ENCODE results near the gene SBF2. TPM values are rescaled to one million over a fixed set of nuclear protein-coding genes. Genes with fewer than 3 reads are reported as not detected.

Gene SBF2
- total and polyA plus RNA-seq, 2 donors (not counting 3 experiments of a cell fraction or from before 2014, with no cell fraction given): 15.4 to 42.4 TPM

- CTCF ChIA-PET: interaction anchor here (0.6 to 1.6 kb wide), 3 partner anchors 10 to 99 kb away, joined by 3 to 6 read pairs (median 4); no protein-coding TSS in a partner anchor
These were observed 82.5 kb downstream of the SBF2 start for GRCh38 chr11:10211470-10211869.

GRCh38 chr11:10209326-10209725, 84.7 kb downstream of the SBF2 start:
- Histone ChIP-seq H3K27ac (ENCODE audit: insufficient read depth, low read depth, low read length) (no peak overlapping the region), H3K4me2 (ENCODE audit: insufficient read depth, low read length) (no peak overlapping the region), H3K27me3 (ENCODE audit: control insufficient read depth in 2 of 2, insufficient read depth in 2 of 2, low read length in 2 of 2) (no peaks in the 10 kb centered on the region), H3K36me3 (ENCODE audit: control insufficient read depth in 2 of 2, extremely low read depth in 1 of 2, insufficient read depth in 2 of 2, low read length in 2 of 2) (no peaks in the 10 kb centered on the region), H3K4me3 (replicated peaks in 1 of 3; ENCODE audit: insufficient read depth in 1 of 3, low read depth in 1 of 3, low read length in 3 of 3) (no peak overlapping the region), H4K20me1 (replicated peaks; ENCODE audit: control insufficient read depth, extremely low read depth, insufficient read depth, low read length) (no peaks in the 10 kb centered on the region), H3K9me3 (replicated peaks; ENCODE audit: control insufficient read depth, insufficient read depth, low read length) (no peaks in the 10 kb centered on the region), H3K79me2 (ENCODE audit: control insufficient read depth, insufficient read depth, low read length) (peaks cover 30% of the 10 kb centered on the region), H3K9me1 (replicated peaks; ENCODE audit: control insufficient read depth, extremely low read depth, insufficient read depth, low read length) (no peaks in the 10 kb centered on the region), H2AFZ (ENCODE audit: low read depth, low read length) (no peak overlapping the region), H3K4me1 (ENCODE audit: control insufficient read depth, extremely low read depth, insufficient read depth, low read length) (no peaks in the 10 kb centered on the region), H3K9ac (replicated peaks; ENCODE audit: extremely low read depth, insufficient read depth, low read length) (no peak overlapping the region)
- CTCF ChIA-PET: interaction anchor here (1.0 to 5.0 kb wide), 4 partner anchors 28 to 450 kb away, joined by 4 to 46 read pairs (median 5); partner anchors contain the start of gene ADM
- dilution Hi-C loops (cut with MboI; ENCODE audit: extremely low pct_ligation_motif_present, low sequenced_read_pairs) (no loop called here), intact Hi-C loops (cut with micrococcal nuclease) (loop anchor here (2.0 to 10.0 kb wide), 3 partner anchors 157 to 528 kb away; no protein-coding TSS in a partner anchor)
- DNase-seq (ENCODE audit: low read depth, low spot score): no peak
- no peak for TF ChIP-seq POLR2A (IDR thresholded peaks at IDR 0.05; ENCODE audit: low read depth, low read length)
- no peak for TF ChIP-seq GATA2 (IDR thresholded peaks at IDR 0.05; ENCODE audit: insufficient read depth, insufficient read length, low read depth, low read length)
- no peak for TF ChIP-seq MAX (IDR thresholded peaks at IDR 0.05; ENCODE audit: insufficient read depth, insufficient read length)
- no peak for TF ChIP-seq MYC (IDR thresholded peaks at IDR 0.05; ENCODE audit: low read depth, low read length)
- no peak for TF ChIP-seq FOS (IDR thresholded peaks at IDR 0.05; ENCODE audit: borderline replicate concordance, insufficient read depth, low read length)
- TF ChIP-seq JUN (IDR thresholded peaks at IDR 0.05; ENCODE audit: borderline replicate concordance, insufficient read depth, insufficient read length, low read depth): no peak
- no peak for TF ChIP-seq EZH2 (IDR thresholded peaks at IDR 0.05; ENCODE audit: borderline replicate concordance, low read depth, low read length, severe bottlenecking)
- no peak for TF ChIP-seq CTCF (IDR thresholded peaks at IDR 0.05; ENCODE audit: extremely low read depth in 1 of 2, insufficient read depth in 1 of 2, low read depth in 1 of 2, low read length in 2 of 2)
- no peak for TF ChIP-seq POLR2AphosphoS5 (IDR thresholded peaks at IDR 0.05; ENCODE audit: insufficient read depth, low read depth, low read length)
- POLR2A ChIA-PET: no interaction called here
- BruUV-seq (replicated peaks): no TSS peak
- no peak for FAIRE-seq

More at GRCh38 chr11:10211470-10211869, 82.5 kb downstream of the SBF2 start:
- no peaks in the 10 kb centered on the region for H3K9me1 ChIP-seq (replicated peaks; ENCODE audit: control insufficient read depth, extremely low read depth, insufficient read depth, low read length)
- dilution Hi-C loops (cut with MboI; ENCODE audit: extremely low pct_ligation_motif_present, low sequenced_read_pairs) (no loop called here), intact Hi-C loops (cut with micrococcal nuclease) (no loop called here)
- no TSS peak for BruUV-seq (replicated peaks)
- no peaks in the 10 kb centered on the region for H3K36me3 ChIP-seq (ENCODE audit: control insufficient read depth in 2 of 2, extremely low read depth in 1 of 2, insufficient read depth in 2 of 2, low read length in 2 of 2)
- H3K4me1 ChIP-seq (ENCODE audit: control insufficient read depth, extremely low read depth, insufficient read depth, low read length): no peaks in the 10 kb centered on the region
- no peak overlapping the region for H3K4me3 ChIP-seq (replicated peaks in 1 of 3; ENCODE audit: insufficient read depth in 1 of 3, low read depth in 1 of 3, low read length in 3 of 3)
- no peaks in the 10 kb centered on the region for H3K9me3 ChIP-seq (replicated peaks; ENCODE audit: control insufficient read depth, insufficient read depth, low read length)
- no peak overlapping the region for H3K4me2 ChIP-seq (ENCODE audit: insufficient read depth, low read length)
- H3K9ac ChIP-seq (replicated peaks; ENCODE audit: extremely low read depth, insufficient read depth, low read length): no peak overlapping the region
- no peaks in the 10 kb centered on the region for H3K27me3 ChIP-seq (ENCODE audit: control insufficient read depth in 2 of 2, insufficient read depth in 2 of 2, low read length in 2 of 2)
- peak; percentile 23 for TF ChIP-seq JUN (IDR thresholded peaks at IDR 0.05; ENCODE audit: borderline replicate concordance, insufficient read depth, insufficient read length, low read depth)
- TF ChIP-seq POLR2AphosphoS5 (IDR thresholded peaks at IDR 0.05; ENCODE audit: insufficient read depth, low read depth, low read length): no peak
- no peak overlapping the region for H2AFZ ChIP-seq (ENCODE audit: low read depth, low read length)
- no peaks in the 10 kb centered on the region for H4K20me1 ChIP-seq (replicated peaks; ENCODE audit: control insufficient read depth, extremely low read depth, insufficient read depth, low read length)
- no peak for FAIRE-seq
- POLR2A ChIA-PET: no interaction called here
- peaks cover 18% of the 10 kb centered on the region for H3K79me2 ChIP-seq (ENCODE audit: control insufficient read depth, insufficient read depth, low read length)
- DNase-seq (ENCODE audit: low read depth, low spot score): no peak
- H3K27ac ChIP-seq (ENCODE audit: insufficient read depth, low read depth, low read length): no peak overlapping the region
